Breast epithelium (tissue), 4 donors: Measurements from ENCODE around the gene PALMD. TPM values are rescaled to one million over a fixed set of nuclear protein-coding genes. Genes with fewer than 3 reads are reported as not detected.

ENCODE experiments used
- DNase-seq, 2 donors: peaks; one replicate each; pipeline ENCODE4 v3.0.0-alpha.2; 2019; ENCODE audit warnings: low spot score in 2 of 2
- H3K27ac ChIP-seq, 2 donors: fragments of 200-600 bp; sonication (generic) in 1 of 2; one replicate each; pipeline ENCODE4 v1.5.1; 2016 to 2019; ENCODE audit warnings: mild to moderate bottlenecking in 1 of 2
- H3K27me3 ChIP-seq, 2 donors: fragments of 200-600 bp; sonication (generic) in 1 of 2; one replicate each; pipeline versions ENCODE4 v1.5.1 to v1.6.0; 2017 to 2019; ENCODE audit warnings: control low read depth in 1 of 2, mild to moderate bottlenecking in 1 of 2
- H3K36me3 ChIP-seq: fragments of 200-600 bp; one replicate; pipeline ENCODE4 v1.5.1; 2019
- H3K4me1 ChIP-seq, 2 donors: fragments of 200-600 bp; sonication (generic); one replicate each; pipeline ENCODE4 v1.5.1; 2016 to 2019; ENCODE audit warnings: control low read depth in 1 of 2
- H3K4me3 ChIP-seq, 3 donors: fragments of 200-600 bp; sonication (generic); 1 replicate in 2 of 3; 2 replicates in 1 of 3; pipeline ENCODE4 v1.5.1; 2016 to 2019; ENCODE audit warnings: mild to moderate bottlenecking in 3 of 3, moderate library complexity in 2 of 3
- H3K9me3 ChIP-seq, 2 donors: fragments of 200-600 bp; sonication (generic) in 1 of 2; one replicate each; pipeline ENCODE4 v1.5.1; 2016 to 2019; ENCODE audit warnings: control low read depth in 1 of 2
- POLR2A ChIP-seq: fragments of 450-650 bp; IDR thresholded peaks from one replicate; pipeline ENCODE4 v1.6.1; 2016; ENCODE audit warnings: antibody characterized with exemption, mild to moderate bottlenecking, moderate library complexity
- POLR2AphosphoS5 ChIP-seq, 3 donors: sonication (generic); formaldehyde crosslinking; IDR thresholded peaks; one replicate each; pipeline ENCODE4 v1.6.1; 2017; ENCODE audit warnings: antibody characterized with exemption in 3 of 3
- intact Hi-C: fragments of 100-400 bp; cut with DNase I; formaldehyde crosslinking; loops from one replicate; pipeline ENCODE4 v1.15.1; 2023; ENCODE audit warnings: low total_unique reads
- total RNA-seq, 3 donors: library from RNA; depleted of rRNA; stranded (reverse); fragments of >200 nt; gene quantifications; one replicate each; pipeline ENCODE4 v1.1.0, GENCODE V29; 2016
- TF ChIP-seq, protein P1 (sequence below), 3 donors: fragments of 450-650 bp; IDR thresholded peaks; one replicate each; pipeline ENCODE4 v1.5.1; 2016 to 2017; ENCODE audit warnings: antibody characterized with exemption in 3 of 3, mild to moderate bottlenecking in 3 of 3, moderate library complexity in 3 of 3

The PALMD gene
- total RNA-seq, 3 donors from 2014 or later = 35.3 to 96.7 (median 77.7) TPM

- no peaks in the 10 kb centered on the region for H3K36me3 ChIP-seq
- H3K4me3 ChIP-seq = no peak overlapping the region
- no peaks in the 10 kb centered on the region for H3K9me3 ChIP-seq
- TF ChIP-seq, protein P1, sequence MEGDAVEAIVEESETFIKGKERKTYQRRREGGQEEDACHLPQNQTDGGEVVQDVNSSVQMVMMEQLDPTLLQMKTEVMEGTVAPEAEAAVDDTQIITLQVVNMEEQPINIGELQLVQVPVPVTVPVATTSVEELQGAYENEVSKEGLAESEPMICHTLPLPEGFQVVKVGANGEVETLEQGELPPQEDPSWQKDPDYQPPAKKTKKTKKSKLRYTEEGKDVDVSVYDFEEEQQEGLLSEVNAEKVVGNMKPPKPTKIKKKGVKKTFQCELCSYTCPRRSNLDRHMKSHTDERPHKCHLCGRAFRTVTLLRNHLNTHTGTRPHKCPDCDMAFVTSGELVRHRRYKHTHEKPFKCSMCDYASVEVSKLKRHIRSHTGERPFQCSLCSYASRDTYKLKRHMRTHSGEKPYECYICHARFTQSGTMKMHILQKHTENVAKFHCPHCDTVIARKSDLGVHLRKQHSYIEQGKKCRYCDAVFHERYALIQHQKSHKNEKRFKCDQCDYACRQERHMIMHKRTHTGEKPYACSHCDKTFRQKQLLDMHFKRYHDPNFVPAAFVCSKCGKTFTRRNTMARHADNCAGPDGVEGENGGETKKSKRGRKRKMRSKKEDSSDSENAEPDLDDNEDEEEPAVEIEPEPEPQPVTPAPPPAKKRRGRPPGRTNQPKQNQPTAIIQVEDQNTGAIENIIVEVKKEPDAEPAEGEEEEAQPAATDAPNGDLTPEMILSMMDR (IDR thresholded peaks at IDR 0.05) = no peak
- TF ChIP-seq POLR2AphosphoS5 (IDR thresholded peaks at IDR 0.05) = no peak
- TF ChIP-seq POLR2A = no peak
- no peaks in the 10 kb centered on the region for H3K27me3 ChIP-seq
- intact Hi-C loops = no loop called here
- no peak for DNase-seq
- H3K27ac ChIP-seq = no peak overlapping the region
- no peaks in the 10 kb centered on the region for H3K4me1 ChIP-seq
Measured at GRCh38 chr1:99726407-99726806, 80.5 kb downstream of the PALMD start.

DNA sequence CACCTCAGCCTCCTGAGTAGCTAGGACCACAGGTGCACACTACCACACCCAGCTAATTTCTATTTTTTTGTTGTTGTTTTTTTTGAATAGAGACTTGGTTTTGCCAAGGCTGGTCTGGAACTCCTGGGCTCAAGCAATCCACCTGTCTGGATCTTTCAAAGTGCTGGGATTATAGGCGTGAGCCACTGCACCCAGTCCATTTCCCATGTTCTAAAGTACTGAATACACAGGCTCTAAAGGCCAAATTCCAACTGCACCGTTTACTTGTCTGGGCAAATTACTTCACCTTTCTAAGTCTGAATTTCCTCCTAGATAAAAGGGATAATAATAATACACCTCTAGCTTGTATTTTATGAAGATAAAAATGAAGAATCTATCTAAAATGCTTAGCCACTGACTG, 80.9 kb downstream of the PALMD start:
- no peak for DNase-seq
- H3K27me3 ChIP-seq = no peaks in the 10 kb centered on the region
- no peak overlapping the region for H3K27ac ChIP-seq
- H3K4me1 ChIP-seq = no peaks in the 10 kb centered on the region
- H3K9me3 ChIP-seq = no peaks in the 10 kb centered on the region
- intact Hi-C loops = no loop called here
- H3K36me3 ChIP-seq = no peaks in the 10 kb centered on the region
- no peak for TF ChIP-seq POLR2A
- TF ChIP-seq, protein P1 (IDR thresholded peaks at IDR 0.05) = no peak
- no peak for TF ChIP-seq POLR2AphosphoS5 (IDR thresholded peaks at IDR 0.05)
- H3K4me3 ChIP-seq = no peak overlapping the region

GRCh38 chr1:99727575-99728185, 81.8 kb downstream of the PALMD start:
- H3K9me3 ChIP-seq = no peaks in the 10 kb centered on the region
- no peaks in the 10 kb centered on the region for H3K4me1 ChIP-seq
- H3K4me3 ChIP-seq = no peak overlapping the region
- DNase-seq = no peak
- intact Hi-C loops = no loop called here
- H3K27me3 ChIP-seq = no peaks in the 10 kb centered on the region
- TF ChIP-seq POLR2AphosphoS5 (IDR thresholded peaks at IDR 0.05) (no peak), POLR2A (no peak)
- TF ChIP-seq, protein P1 (IDR thresholded peaks at IDR 0.05) = no peak
- no peaks in the 10 kb centered on the region for H3K36me3 ChIP-seq
- H3K27ac ChIP-seq = no peak overlapping the region

GRCh38 chr1:99728494-99729235, 82.8 kb downstream of the PALMD start:
- no peak for DNase-seq
- H3K27me3 ChIP-seq = no peaks in the 10 kb centered on the region
- no peaks in the 10 kb centered on the region for H3K4me1 ChIP-seq
- no peaks in the 10 kb centered on the region for H3K9me3 ChIP-seq
- H3K36me3 ChIP-seq = no peaks in the 10 kb centered on the region
- peak overlapping the region in 1 of 2 donors; percentile 13 for H3K27ac ChIP-seq
- TF ChIP-seq, protein P1 (IDR thresholded peaks at IDR 0.05) = peak in 2 of 3 donors; percentile 14 to 47
- TF ChIP-seq POLR2A (no peak), POLR2AphosphoS5 (IDR thresholded peaks at IDR 0.05) (no peak)
- intact Hi-C loops = no loop called here
- H3K4me3 ChIP-seq = no peak overlapping the region

DNA sequence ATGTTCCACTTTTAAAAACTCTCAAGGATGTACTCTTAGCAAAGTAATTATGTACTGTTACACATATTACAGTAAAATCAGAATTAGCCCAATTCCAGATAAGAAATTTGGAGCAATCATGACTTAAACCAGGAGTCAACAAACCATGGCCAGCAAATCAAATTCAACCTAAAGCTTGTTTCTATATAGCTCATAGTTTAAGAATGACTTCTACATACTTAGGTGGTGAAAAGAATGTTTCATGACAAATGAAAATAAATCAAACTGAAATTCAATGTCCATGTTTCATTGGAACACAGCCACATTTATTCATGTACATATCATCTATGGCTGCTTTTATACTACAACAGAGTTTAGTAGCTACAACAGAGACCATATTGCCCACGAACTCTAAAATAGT, 85.5 kb downstream of the PALMD start:
- TF ChIP-seq, protein P1 (IDR thresholded peaks at IDR 0.05) = no peak
- TF ChIP-seq POLR2AphosphoS5 (IDR thresholded peaks at IDR 0.05) (no peak), POLR2A (no peak)
- Histone ChIP-seq H3K36me3 (no peaks in the 10 kb centered on the region), H3K27ac (no peak overlapping the region), H3K27me3 (no peaks in the 10 kb centered on the region), H3K4me3 (no peak overlapping the region), H3K4me1 (no peaks in the 10 kb centered on the region), H3K9me3 (no peaks in the 10 kb centered on the region)
- no peak for DNase-seq
- intact Hi-C loops = no loop called here
